ENCODE data around the gene NOL4L. TPM values are rescaled to one million over a fixed set of nuclear protein-coding genes. Genes with fewer than 3 reads are reported as not detected.

Gene NOL4L
- total and polyA plus RNA-seq, 2 donors (not counting 3 experiments of a cell fraction or from before 2014, with no cell fraction given), result 55.2 to 79.6 TPM

DNA sequence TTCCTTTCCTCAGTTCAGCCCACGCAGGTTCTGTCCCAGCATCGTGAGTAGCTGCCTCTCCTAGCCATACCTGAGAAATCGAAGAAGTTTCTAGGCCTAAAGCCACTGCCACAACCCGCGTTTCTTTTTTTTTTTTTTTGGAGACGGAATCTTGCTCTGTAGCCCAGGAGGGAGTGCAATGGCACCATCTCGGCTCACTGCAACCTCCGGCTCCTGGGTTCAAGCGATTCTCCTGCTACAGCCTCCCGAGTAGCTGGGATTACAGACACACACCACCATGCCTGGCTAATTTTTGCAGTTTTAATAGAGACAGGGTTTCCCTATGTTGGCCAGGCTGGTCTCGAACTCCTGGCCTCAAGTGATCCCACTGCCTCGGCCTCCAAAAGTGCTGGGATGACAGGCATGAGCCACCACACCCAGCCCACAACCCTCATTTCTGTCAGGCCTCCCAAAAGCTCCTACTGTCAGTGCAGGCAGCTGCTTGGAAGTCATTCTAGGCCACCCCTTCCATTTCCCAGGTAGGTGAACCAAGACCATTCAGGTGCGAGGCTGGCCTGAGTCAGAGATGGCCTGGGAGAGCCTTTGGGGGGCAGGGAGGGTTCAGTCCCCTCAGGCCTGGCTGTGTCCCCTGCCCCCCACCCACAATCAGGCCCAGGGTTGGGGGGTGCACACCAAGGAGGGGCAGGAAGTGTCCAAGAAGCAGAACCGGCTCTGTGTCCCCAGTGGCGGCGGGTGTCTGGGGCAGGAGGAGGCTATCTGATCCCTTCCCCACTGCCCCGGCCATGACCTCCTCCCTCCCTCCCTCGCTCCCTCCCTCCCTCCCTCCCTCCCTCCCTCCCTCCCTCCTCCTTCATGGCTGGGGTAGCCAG, 47.2 kb downstream of the NOL4L start:
- no peak overlapping the region for H3K27ac ChIP-seq (ENCODE audit: insufficient read depth, low read depth, low read length)
- no TSS peak for BruUV-seq (replicated peaks)
- CTCF ChIA-PET, result interaction anchor here (0.9 kb wide), 1 partner anchor 14 kb away, joined by 3 read pairs; no protein-coding TSS in a partner anchor

DNA sequence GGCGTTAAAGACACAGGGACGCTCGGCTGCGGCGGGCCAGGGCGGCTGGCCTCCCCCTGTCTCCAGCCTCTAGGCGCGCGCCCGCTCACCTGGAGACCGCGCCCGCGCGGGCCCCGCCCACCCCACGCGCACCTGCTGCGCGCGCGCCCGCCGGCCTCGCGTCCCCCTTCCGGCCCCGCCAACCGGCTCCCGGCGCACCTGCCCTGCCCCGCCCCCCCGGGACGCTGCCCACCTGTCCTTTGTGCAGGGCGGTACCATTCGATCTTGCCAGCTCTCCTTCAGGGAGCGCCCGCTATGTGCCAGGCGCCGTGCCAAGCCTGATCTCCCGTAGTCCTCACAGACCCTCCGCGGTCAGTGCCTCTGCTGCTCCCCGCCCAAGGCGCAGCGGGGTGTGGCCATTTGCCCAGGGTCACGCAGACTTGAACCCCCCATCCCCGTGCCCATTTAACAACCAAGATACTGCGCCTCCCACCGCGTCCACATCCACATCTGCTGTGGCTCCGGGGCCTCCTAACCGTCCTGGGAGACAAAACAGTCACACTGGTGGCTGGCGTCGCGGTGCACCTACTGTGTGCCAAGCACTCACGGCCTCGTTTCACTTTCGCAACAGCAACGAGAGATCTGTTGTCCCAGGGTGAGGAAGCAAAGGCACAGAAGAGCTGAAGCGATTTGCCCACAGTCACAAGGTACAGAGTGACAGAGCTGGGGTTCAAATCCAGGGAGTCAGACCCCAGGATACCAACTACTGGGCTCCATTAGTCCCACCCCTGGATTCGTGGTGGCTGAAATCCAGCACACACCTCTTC, 48.1 kb downstream of the NOL4L start:
- H3K27me3 ChIP-seq (ENCODE audit: control insufficient read depth in 2 of 2, insufficient read depth in 2 of 2, low read length in 2 of 2), result peaks cover 0 to 6% of the 10 kb centered on the region in 2 experiments
- no peaks in the 10 kb centered on the region for H3K9me3 ChIP-seq (replicated peaks; ENCODE audit: control insufficient read depth, insufficient read depth, low read length)
- peak overlapping the region; percentile 28 for H3K4me2 ChIP-seq (ENCODE audit: insufficient read depth, low read length)
- CTCF ChIA-PET, result interaction anchor here (0.9 to 1.3 kb wide), 2 partner anchors 13 to 116 kb away, joined by 3 read pairs; no protein-coding TSS in a partner anchor
- POLR2A ChIA-PET, result interaction anchor here (1.2 kb wide), 1 partner anchor 10 kb away, joined by 3 read pairs; no protein-coding TSS in a partner anchor
- peaks cover 6% of the 10 kb centered on the region for H3K4me1 ChIP-seq (ENCODE audit: control insufficient read depth, extremely low read depth, insufficient read depth, low read length)
- no peaks in the 10 kb centered on the region for H3K79me2 ChIP-seq (ENCODE audit: control insufficient read depth, insufficient read depth, low read length)
- no TSS peak for BruUV-seq (replicated peaks)
- no peak overlapping the region for H2AFZ ChIP-seq (ENCODE audit: low read depth, low read length)
- no peaks in the 10 kb centered on the region for H4K20me1 ChIP-seq (replicated peaks; ENCODE audit: control insufficient read depth, extremely low read depth, insufficient read depth, low read length)
- DNase-seq (ENCODE audit: low read depth, low spot score) (no peak), FAIRE-seq (no peak)
- H3K27ac ChIP-seq (ENCODE audit: insufficient read depth, low read depth, low read length), result no peak overlapping the region
- H3K4me3 ChIP-seq (replicated peaks in 1 of 3; ENCODE audit: insufficient read depth in 1 of 3, low read depth in 1 of 3, low read length in 3 of 3), result peak overlapping the region in 1 of 3 experiments; percentile 38
- no peaks in the 10 kb centered on the region for H3K36me3 ChIP-seq (ENCODE audit: control insufficient read depth in 2 of 2, extremely low read depth in 1 of 2, insufficient read depth in 2 of 2, low read length in 2 of 2)
- H3K9me1 ChIP-seq (replicated peaks; ENCODE audit: control insufficient read depth, extremely low read depth, insufficient read depth, low read length), result no peaks in the 10 kb centered on the region
- H3K9ac ChIP-seq (replicated peaks; ENCODE audit: extremely low read depth, insufficient read depth, low read length), result no peak overlapping the region
- dilution Hi-C loops (cut with MboI; ENCODE audit: extremely low pct_ligation_motif_present, low sequenced_read_pairs), result no loop called here
- intact Hi-C loops (cut with micrococcal nuclease), result no loop called here
- TF ChIP-seq JUN (IDR thresholded peaks at IDR 0.05; ENCODE audit: borderline replicate concordance, insufficient read depth, insufficient read length, low read depth), result no peak
- TF ChIP-seq, protein P1, sequence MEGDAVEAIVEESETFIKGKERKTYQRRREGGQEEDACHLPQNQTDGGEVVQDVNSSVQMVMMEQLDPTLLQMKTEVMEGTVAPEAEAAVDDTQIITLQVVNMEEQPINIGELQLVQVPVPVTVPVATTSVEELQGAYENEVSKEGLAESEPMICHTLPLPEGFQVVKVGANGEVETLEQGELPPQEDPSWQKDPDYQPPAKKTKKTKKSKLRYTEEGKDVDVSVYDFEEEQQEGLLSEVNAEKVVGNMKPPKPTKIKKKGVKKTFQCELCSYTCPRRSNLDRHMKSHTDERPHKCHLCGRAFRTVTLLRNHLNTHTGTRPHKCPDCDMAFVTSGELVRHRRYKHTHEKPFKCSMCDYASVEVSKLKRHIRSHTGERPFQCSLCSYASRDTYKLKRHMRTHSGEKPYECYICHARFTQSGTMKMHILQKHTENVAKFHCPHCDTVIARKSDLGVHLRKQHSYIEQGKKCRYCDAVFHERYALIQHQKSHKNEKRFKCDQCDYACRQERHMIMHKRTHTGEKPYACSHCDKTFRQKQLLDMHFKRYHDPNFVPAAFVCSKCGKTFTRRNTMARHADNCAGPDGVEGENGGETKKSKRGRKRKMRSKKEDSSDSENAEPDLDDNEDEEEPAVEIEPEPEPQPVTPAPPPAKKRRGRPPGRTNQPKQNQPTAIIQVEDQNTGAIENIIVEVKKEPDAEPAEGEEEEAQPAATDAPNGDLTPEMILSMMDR (IDR thresholded peaks at IDR 0.05; ENCODE audit: extremely low read depth in 1 of 2, insufficient read depth in 1 of 2, low read depth in 1 of 2, low read length in 2 of 2), result no peak

More for the DNA sequence above, 47.2 kb downstream of the NOL4L start:
- H3K79me2 ChIP-seq (ENCODE audit: control insufficient read depth, insufficient read depth, low read length), result no peaks in the 10 kb centered on the region
- POLR2A ChIA-PET, result no interaction called here
- intact Hi-C loops (cut with micrococcal nuclease) (no loop called here), dilution Hi-C loops (cut with MboI; ENCODE audit: extremely low pct_ligation_motif_present, low sequenced_read_pairs) (no loop called here)
- H3K9ac ChIP-seq (replicated peaks; ENCODE audit: extremely low read depth, insufficient read depth, low read length), result no peak overlapping the region
- no peaks in the 10 kb centered on the region for H3K36me3 ChIP-seq (ENCODE audit: control insufficient read depth in 2 of 2, extremely low read depth in 1 of 2, insufficient read depth in 2 of 2, low read length in 2 of 2)
- DNase-seq (ENCODE audit: low read depth, low spot score) (no peak), FAIRE-seq (no peak)
- H3K4me2 ChIP-seq (ENCODE audit: insufficient read depth, low read length), result no peak overlapping the region
- H3K27me3 ChIP-seq (ENCODE audit: control insufficient read depth in 2 of 2, insufficient read depth in 2 of 2, low read length in 2 of 2), result peaks cover 0 to 3% of the 10 kb centered on the region in 2 experiments
- H2AFZ ChIP-seq (ENCODE audit: low read depth, low read length), result no peak overlapping the region
- no peaks in the 10 kb centered on the region for H3K9me1 ChIP-seq (replicated peaks; ENCODE audit: control insufficient read depth, extremely low read depth, insufficient read depth, low read length)
- no peak overlapping the region for H3K4me3 ChIP-seq (replicated peaks in 1 of 3; ENCODE audit: insufficient read depth in 1 of 3, low read depth in 1 of 3, low read length in 3 of 3)
- H4K20me1 ChIP-seq (replicated peaks; ENCODE audit: control insufficient read depth, extremely low read depth, insufficient read depth, low read length), result no peaks in the 10 kb centered on the region
- peaks cover 6% of the 10 kb centered on the region for H3K4me1 ChIP-seq (ENCODE audit: control insufficient read depth, extremely low read depth, insufficient read depth, low read length)
- no peaks in the 10 kb centered on the region for H3K9me3 ChIP-seq (replicated peaks; ENCODE audit: control insufficient read depth, insufficient read depth, low read length)
- TF ChIP-seq POLR2A (IDR thresholded peaks at IDR 0.05; ENCODE audit: low read depth, low read length) (no peak), JUN (IDR thresholded peaks at IDR 0.05; ENCODE audit: borderline replicate concordance, insufficient read depth, insufficient read length, low read depth) (no peak), MYC (IDR thresholded peaks at IDR 0.05; ENCODE audit: low read depth, low read length) (no peak)

All from endothelial cell of umbilical vein (primary cell).